Measurements from ENCODE around the gene TAF3. TPM values are rescaled to one million over a fixed set of nuclear protein-coding genes. Genes with fewer than 3 reads are reported as not detected.

The TAF3 gene
- total RNA-seq, 1 donor from 2014 or later, result 4.6 TPM

DNA sequence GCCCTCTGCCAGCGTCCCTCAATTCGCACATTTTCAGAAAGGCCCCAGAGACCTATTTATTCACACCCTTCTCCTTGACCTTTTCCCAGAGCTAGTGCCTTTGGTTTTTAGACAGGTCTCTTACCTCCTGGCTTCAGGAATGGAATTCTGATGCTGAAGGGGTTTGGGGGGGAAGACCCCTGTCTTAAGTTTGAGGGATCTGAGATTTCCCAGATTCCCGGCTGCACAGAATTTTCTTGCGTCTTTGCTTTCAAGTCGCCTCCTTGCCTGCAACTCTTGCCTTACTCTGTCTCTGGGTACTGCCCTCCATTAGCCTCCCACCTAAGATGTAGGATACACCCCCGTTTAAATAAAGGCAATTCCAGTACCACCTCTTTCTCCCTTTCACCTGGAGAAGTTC is 238.1 kb downstream of the TAF3 start:
- no peak for DNase-seq (ENCODE audit: low spot score)

DNA sequence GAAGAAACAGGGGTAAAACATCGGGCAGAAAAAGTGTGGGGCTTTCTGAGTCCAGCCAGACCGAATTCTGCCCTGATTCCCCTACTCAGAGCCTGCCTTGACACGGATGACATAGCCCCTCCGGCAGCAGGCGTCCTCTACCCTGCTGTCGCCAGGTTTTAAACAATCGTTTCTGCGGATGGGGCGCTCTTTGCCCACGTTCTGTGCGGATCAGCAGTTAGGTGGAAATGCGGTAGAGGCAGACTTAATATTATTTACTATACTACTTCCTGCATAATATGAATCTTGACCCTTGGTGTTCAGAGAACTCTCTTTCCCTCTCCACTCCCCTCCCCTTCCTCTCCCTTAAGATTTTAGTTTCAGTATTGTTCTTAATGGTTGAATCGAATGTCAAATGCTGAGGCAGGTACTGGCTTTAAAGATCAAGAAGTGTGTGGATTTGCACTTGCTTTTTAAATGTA is 238.6 kb downstream of the TAF3 start:
- no peak for DNase-seq (ENCODE audit: low spot score)

DNA sequence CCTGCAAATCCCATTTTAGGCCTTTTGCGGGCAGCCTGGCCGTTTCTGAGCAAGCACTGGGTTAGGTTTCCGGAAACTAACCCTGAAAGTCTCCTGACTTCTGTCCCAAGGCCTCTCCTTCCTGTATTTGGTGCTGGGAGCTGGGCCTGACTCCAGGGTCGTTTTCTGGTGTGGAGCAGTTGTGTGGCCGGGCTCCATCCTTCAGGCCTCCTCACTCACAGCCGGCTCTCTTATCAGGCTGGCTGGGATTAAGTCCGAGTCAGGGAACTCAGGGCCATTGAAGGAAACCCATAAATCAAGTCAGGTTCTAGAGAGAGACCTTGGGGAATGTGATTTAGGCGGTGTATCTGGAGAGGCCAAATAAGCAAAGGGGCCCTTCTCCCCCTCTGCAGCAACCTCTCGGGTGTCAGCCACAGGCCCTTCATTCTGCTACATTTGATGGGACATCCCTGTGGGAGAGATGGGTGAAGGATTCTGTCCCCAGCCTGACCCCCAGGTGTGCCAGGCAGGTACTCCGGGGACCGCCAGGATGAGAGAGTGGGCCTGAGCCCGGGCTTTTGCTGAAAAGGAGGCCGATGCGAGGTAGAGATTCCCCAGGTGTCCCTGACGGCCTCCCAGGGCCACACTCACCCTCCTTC is 239.4 kb downstream of the TAF3 start:
- peak; percentile 75 for DNase-seq (ENCODE audit: low spot score)

DNA sequence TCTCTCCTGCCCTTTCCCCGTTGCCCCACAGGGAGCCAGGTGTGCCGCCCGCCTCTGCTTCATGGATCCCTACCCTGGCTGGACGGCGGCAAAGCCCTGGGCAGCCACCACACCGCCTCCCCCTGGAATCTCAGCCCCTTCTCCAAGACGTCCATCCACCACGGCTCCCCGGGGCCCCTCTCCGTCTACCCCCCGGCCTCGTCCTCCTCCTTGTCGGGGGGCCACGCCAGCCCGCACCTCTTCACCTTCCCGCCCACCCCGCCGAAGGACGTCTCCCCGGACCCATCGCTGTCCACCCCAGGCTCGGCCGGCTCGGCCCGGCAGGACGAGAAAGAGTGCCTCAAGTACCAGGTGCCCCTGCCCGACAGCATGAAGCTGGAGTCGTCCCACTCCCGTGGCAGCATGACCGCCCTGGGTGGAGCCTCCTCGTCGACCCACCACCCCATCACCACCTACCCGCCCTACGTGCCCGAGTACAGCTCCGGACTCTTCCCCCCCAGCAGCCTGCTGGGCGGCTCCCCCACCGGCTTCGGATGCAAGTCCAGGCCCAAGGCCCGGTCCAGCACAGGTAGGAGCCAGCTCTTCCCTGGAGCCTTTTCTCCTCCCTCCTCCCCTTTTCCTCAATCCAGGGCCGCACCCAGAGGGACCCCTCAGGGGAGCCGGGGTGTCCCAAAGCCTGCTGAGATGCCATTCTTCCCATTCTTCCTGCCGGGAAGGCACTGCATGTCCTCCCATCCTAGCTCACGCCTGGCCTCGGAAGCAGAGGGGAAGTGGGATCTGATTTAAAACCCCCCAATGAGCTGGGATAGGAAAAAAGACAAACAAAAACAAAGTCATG is 240.2 kb downstream of the TAF3 start:
- no peak for DNase-seq (ENCODE audit: low spot score)

DNA sequence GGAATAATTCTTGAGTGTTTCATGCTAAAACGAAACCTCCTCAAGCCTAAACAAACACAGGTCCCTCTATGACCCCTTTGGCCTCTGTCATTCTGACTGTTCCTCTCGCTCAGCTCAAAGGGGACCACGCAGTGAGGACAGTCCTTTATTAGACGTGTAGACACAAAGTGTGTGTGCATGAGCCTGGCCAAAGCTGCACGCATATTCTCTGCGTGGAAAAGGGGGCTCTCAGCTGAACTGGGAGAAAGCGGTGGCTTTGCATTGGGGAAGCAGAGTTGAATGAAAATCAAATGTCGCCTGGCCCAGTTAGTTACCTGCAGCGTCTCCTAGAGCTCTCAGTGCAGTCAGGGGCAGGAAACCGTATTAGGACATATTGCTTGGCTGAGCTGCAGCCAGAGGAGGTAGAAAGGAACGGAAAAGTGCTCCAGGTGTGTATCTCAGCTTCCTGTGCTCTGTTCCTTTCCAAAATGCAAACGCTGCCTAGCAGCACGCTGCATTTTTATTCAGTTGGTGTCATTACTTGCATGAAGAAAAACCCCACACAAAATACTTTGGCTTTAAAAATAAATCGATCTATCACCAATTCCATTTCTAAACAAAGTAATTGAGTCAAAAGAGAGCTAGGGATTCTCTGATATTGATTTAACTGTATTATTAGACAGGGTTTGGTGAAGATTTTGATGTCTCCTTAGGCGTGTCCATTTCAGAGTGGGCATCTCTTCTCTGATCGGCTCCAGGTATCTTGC is 241.1 kb downstream of the TAF3 start:
- no peak for DNase-seq (ENCODE audit: low spot score)

DNA sequence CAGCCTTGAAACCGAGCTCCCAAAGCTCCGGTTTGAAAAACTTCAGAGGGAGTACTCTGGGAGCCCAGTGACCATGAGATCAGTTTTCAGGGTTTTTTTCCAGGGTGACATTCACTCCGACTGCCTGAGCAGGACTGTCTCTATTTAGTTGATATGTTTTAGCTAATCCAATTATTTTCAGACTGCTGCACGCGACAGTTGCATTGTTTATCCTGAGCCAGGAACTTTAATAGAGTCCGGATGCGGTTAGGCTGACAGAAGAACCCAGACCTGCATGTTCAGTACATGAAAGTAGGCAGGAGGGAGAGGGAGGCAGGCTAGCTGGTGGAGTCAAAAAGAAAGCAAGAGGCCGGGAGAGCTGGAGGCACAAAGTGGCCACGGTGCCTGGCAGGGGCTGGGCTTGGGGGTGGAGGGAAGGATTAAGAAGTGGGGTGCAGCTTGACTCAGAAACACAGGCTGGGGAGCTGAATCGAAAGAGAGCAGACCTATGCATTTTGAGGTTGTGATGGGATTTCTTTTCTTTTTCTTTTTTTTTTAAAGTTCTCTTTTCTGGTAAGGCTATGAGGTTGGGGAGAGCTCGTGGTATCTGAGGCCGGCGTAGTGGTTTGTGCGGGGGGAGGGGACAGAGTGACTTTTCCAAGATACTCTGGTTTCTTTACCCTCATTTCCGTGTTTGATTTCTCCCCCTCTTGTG is 241.9 kb downstream of the TAF3 start:
- DNase-seq (ENCODE audit: low spot score), result no peak

DNA sequence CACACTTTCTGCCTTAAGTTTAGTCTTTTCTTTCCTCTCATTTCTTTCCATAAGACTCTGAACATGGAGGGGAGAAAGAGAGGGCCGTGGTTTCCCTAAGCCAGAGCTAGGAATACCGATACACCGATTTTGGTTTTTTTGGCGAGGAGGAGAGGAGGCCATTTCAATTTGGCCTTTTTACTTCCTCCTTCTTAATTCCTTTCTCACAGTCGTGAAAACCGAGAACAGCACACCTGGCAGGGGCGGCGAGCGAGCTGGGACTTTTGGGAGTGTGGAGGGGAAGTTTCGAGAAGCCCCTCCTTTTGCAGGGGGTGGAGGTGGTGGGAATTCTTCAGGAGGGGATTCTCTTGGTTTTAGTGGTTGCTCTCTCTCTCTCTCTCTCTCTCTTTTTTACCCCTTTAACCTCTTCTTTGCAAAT is 242.4 kb downstream of the TAF3 start:
- no peak for DNase-seq (ENCODE audit: low spot score)

DNA sequence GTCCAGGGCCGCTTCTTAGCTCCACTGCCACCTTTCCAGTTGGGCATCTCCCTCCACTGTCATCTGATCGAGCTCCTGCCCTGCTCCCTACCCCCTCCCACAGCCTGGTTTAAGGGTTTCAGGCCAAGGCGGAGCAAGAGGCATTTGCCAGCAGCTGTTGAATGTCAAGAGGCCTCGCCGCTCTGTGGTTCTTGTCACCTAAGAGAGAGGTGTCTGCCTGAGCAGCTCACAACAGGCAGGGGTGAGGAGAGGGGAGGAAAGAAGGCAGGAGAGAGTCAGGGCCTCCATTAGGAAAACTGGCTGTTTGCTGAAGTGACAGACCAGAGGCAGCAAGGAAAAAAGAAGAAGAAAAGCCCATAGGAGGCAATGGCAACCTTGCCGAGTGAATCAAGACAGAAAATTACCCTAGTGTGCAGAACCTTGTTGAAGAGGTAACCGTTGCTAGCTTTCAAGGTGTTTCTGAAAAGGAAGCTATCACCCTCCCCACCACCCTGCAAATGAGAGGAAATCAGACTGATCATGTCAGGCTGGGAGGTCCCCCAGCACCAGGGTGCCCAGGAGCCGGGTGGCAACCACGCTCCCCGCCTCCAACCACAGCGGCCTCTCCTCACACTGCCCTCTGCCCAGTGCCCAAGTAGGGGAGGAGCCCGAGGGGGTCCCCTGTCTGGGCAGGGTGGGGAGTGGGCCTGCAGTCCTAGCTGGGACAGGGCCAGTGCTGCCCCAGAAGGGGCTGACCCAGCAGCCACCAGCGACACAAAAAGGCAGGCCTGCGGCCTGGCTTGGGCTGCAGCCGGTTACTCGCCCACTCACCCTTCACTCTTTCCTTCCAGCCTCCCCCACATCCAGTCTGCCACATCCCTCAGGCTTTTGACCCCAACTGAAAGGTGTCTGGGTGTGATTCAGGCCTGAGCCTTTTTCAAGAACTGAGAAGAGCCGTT is 243.2 kb downstream of the TAF3 start:
- DNase-seq (ENCODE audit: low spot score), result peak; percentile 15

DNA sequence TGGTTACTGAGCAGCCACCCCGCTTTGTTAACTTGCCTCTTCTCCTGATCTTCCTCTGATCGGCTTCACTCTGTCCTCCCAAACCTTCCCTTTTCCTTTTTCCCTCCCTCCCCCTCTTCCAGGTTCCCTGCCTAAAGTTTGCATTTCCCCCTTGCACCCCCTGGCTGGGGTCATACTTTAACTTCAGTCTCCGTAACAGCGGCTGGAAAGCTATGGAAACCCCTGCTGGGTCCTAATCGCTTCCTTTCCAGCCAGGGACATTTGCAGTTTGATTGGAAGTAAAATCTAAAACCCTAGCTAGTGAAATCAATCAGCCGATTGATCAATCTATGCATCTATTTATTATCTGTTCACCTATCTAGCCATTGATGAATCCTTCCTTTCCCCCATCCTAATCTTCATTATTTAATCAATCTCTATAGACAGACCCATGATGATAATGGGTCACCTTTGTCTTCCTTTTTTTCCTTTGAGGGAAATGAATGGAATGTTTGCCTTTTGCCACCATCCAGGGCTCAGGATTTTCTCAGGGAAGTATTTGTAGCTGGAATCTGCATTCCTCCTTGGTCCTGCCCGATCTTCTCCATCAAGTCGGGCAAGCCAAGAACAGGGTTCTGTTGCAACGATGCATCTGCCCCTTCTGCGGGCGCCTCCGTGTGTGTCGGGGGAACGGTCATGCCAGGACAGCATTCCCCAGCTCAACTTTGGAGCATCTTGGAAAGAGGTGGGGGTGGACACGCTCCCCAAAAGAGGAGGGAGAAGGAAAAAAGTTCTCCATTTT is 245.0 kb downstream of the TAF3 start:
- no peak for DNase-seq (ENCODE audit: low spot score)

DNA sequence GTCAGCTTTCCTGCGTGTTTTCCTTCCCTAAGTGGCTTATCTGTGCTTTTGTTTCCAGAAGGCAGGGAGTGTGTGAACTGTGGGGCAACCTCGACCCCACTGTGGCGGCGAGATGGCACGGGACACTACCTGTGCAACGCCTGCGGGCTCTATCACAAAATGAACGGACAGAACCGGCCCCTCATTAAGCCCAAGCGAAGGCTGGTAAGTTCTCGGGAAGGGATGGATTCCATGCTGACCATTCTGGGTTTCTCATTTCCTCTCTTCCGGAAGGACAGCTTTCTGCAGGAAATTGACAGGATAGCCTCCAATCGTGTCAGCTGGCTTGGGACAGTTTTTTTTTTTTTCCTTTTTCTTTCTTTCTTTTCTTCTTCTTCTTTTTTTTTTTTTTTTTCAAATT is 245.6 kb downstream of the TAF3 start:
- DNase-seq (ENCODE audit: low spot score), result no peak

DNA sequence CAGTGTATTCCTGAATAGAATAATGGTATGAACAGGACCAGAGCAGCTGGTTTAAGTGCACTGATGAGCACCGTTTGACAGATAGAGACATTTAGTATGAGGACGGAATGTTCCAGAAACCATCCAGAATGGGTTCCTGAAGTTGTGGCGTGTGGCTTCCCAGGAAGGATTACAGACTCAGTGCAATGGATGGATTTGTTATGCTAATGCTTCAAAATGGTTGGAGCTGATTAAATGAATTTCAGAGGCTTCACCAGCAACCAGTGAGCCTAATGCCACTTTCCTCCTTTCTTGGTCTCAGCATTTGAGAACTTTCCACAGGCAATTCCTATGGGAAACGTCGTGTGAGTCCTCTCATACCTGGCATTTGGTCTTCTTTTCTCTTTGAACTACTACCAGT is 246.1 kb downstream of the TAF3 start:
- no peak for DNase-seq (ENCODE audit: low spot score)

DNA sequence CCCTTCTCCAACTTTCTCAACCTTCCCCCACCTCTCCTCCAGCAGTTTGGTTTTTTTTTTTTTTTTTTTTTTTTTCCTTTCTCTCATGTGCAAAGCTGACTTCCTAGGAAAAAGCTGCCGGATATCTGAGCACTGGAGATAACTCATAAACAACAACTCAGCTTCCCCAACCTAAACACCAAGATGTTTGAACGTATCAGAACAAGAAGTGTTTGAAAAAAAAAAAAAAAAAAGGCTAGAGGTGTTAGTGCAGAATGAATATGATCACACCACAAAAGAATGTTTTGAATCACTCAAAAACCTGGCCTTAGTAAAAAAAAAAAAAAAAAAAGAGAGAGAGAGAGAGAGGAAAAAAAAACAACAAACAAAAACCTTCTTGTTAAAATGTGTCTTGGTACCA is 247.3 kb downstream of the TAF3 start:
- no peak for DNase-seq (ENCODE audit: low spot score)

DNA sequence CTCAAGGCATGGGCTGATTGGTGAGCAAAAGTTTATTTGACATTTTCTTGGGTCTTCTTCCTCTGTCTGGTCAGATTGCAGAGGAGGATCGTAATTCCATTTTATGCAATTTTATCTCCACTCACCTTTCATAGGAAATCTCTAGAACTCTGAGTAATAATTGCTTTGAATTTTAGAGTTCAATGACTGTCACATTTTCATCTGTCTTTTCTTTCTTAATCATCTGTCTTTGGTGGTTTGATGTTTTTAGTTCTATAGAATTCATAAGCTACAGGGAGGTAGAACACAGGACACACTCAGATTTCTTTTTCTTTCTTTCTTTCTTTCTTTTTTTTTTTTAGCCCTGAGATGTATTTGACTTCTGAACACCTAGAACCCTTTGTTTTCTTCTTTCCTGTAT is 247.8 kb downstream of the TAF3 start:
- no peak for DNase-seq (ENCODE audit: low spot score)

Other genes starting within 250 kb of the TAF3 start
- 72.5 TPM for gene ITIH5, start 151.5 kb upstream of the TAF3 start, total RNA-seq (ENCODE audit: insufficient read depth, low replicate concordance)
- gene ITIH2, start 115.2 kb upstream of the TAF3 start, total RNA-seq (ENCODE audit: insufficient read depth, low replicate concordance), result not detected
- gene KIN, start 30.5 kb upstream of the TAF3 start, total RNA-seq (ENCODE audit: insufficient read depth, low replicate concordance), result 10.1 TPM
- 177 TPM for gene ATP5F1C, start 30.3 kb upstream of the TAF3 start, total RNA-seq (ENCODE audit: insufficient read depth, low replicate concordance)
- gene GATA3, start 236.2 kb downstream of the TAF3 start, total RNA-seq (ENCODE audit: insufficient read depth, low replicate concordance), result 1.9 TPM